Activated B cell treated with CpG ODN at 0.5 μM for 24 hours (primary cell): ENCODE measurements around the gene CCR3. TPM values are rescaled to one million over a fixed set of nuclear protein-coding genes. Genes with fewer than 3 reads are reported as not detected.

Experiments used
- ATAC-seq: fragments of 200-7000 bp; cut with Tn5 transposase; one replicate; pipeline ENCODE4 v1.10.0; 2021; ENCODE audit warnings: low read depth, mild to moderate bottlenecking, moderate library complexity
- CTCF ChIA-PET: fragments of 350-600 bp; sonication (Branson Sonifier 250); formaldehyde crosslinking; loops from one replicate; lab custom pipeline; 2021; ENCODE audit warnings: antibody characterized with exemption; lab: Charles Lee
- POLR2A ChIA-PET: fragments of 350-600 bp; sonication (Branson Sonifier 250); formaldehyde crosslinking; loops from one replicate; lab custom pipeline; 2021; ENCODE audit warnings: antibody characterized with exemption; lab: Charles Lee
- DNase-seq: peaks from one replicate; pipeline ENCODE4 v3.0.0; 2022
- H3K27ac Mint-ChIP-seq: one replicate; pipeline ENCODE4 v1.8.0; 2020; ENCODE audit warnings: mixed read lengths
- H3K27me3 Mint-ChIP-seq: one replicate; pipeline ENCODE4 v1.8.0; 2021; ENCODE audit warnings: mixed read lengths
- H3K36me3 Mint-ChIP-seq: one replicate; pipeline ENCODE4 v1.8.0; 2021; ENCODE audit warnings: low read depth, mixed read lengths
- H3K4me1 Mint-ChIP-seq: one replicate; pipeline ENCODE4 v1.8.0; 2021; ENCODE audit warnings: mixed read lengths
- H3K4me3 Mint-ChIP-seq: one replicate; pipeline ENCODE4 v1.8.0; 2020; ENCODE audit warnings: mild to moderate bottlenecking, mixed read lengths
- H3K9me3 Mint-ChIP-seq: one replicate; pipeline ENCODE4 v1.8.0; 2020; ENCODE audit warnings: mixed read lengths
- intact Hi-C: fragments of 100-400 bp; cut with micrococcal nuclease; formaldehyde crosslinking; loops from one replicate; pipeline ENCODE4 v1.15.1; 2024
- total RNA-seq: library from RNA; stranded (reverse); gene quantifications from 2 replicates; pipeline ENCODE4 v1.2.3, GENCODE V29; 2022
- TF ChIP-seq, protein P1 (sequence below): fragments of 200-600 bp; IDR thresholded peaks from one replicate; pipeline ENCODE4 v1.8.0; 2022; ENCODE audit warnings: antibody characterized with exemption, mild to moderate bottlenecking

The CCR3 gene
- total RNA-seq, 1 donor from 2014 or later = not detected

DNA sequence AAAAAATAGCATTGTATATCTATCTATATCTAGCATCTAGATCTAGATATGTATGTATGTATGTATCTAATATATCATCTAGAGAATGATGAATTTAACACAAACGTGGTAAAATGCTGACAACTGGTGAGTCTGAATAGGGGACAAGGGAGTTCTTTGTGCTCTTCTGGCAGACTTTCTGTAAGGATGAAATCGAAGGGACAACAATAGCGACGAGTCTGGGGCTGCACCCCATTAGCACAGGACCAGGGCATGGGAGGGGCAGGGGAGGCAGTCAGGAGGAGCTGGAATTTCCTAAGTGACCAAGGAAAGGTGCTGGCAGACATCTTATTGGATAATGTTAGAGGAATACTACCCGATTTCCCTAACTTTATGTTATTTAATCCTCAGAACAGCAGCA, 42.0 kb upstream of the CCR3 start:
- DNase-seq = no peak
- Mint-ChIP-seq H3K4me3 (no peak overlapping the region), H3K9me3 (peaks cover 3% of the 10 kb centered on the region), H3K27ac (no peak overlapping the region), H3K4me1 (peaks cover 6% of the 10 kb centered on the region), H3K36me3 (peaks cover 4% of the 10 kb centered on the region), H3K27me3 (no peaks in the 10 kb centered on the region)
- POLR2A ChIA-PET = no interaction called here
- intact Hi-C loops = no loop called here
- CTCF ChIA-PET = no interaction called here
- ATAC-seq = no peak
- TF ChIP-seq, protein P1, sequence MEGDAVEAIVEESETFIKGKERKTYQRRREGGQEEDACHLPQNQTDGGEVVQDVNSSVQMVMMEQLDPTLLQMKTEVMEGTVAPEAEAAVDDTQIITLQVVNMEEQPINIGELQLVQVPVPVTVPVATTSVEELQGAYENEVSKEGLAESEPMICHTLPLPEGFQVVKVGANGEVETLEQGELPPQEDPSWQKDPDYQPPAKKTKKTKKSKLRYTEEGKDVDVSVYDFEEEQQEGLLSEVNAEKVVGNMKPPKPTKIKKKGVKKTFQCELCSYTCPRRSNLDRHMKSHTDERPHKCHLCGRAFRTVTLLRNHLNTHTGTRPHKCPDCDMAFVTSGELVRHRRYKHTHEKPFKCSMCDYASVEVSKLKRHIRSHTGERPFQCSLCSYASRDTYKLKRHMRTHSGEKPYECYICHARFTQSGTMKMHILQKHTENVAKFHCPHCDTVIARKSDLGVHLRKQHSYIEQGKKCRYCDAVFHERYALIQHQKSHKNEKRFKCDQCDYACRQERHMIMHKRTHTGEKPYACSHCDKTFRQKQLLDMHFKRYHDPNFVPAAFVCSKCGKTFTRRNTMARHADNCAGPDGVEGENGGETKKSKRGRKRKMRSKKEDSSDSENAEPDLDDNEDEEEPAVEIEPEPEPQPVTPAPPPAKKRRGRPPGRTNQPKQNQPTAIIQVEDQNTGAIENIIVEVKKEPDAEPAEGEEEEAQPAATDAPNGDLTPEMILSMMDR = no peak

DNA sequence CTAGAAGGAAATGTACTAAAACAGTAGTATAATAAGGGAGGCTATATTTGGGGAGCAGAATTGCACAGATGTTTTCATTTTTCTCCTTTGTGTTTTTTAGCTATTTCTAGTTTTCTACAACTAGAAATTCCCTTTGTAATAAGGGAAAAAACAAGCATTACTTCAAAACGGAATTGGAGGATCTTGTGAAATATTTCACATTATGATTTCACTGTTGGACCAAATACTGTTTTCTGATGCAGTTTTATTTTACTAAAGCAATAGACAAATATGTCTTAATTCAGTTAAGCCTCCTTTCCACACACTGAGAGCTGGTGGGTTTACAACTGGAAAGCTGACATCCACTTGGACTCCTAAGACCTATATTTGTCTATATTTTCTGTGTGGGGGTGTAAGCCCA, 41.5 kb upstream of the CCR3 start:
- ATAC-seq (no peak), DNase-seq (no peak)
- peaks cover 11% of the 10 kb centered on the region for H3K4me1 Mint-ChIP-seq
- H3K27ac Mint-ChIP-seq = no peak overlapping the region
- peaks cover 4% of the 10 kb centered on the region for H3K36me3 Mint-ChIP-seq
- ChIA-PET CTCF (no interaction called here), POLR2A (no interaction called here)
- no peaks in the 10 kb centered on the region for H3K27me3 Mint-ChIP-seq
- TF ChIP-seq, protein P1 = no peak
- intact Hi-C loops = no loop called here
- peaks cover 3% of the 10 kb centered on the region for H3K9me3 Mint-ChIP-seq
- H3K4me3 Mint-ChIP-seq = no peak overlapping the region

DNA sequence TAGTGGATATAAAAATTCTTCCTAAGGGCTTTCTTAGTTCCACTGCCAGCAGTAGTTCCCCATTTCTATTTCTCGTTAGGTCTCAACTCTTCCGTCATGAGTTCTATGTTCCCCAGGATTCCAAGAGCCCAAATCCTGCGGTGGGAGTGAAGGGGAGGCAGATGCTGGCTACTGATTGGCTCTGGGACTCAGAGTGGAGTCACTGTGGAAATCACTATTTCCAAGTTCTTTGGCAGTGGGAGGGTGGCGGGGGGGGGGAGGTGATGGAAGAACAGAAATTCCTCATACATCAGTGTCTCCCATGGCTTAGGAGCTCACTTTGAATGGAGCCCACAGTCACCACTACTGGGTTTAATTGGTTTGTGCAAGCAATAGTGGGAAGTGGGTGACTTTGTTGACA, 39.7 kb upstream of the CCR3 start:
- TF ChIP-seq, protein P1 = no peak
- Mint-ChIP-seq H3K4me3 (no peak overlapping the region), H3K9me3 (peaks cover under 1% of the 10 kb centered on the region), H3K27me3 (no peaks in the 10 kb centered on the region), H3K4me1 (peaks cover 29% of the 10 kb centered on the region), H3K27ac (no peak overlapping the region), H3K36me3 (peaks cover 4% of the 10 kb centered on the region)
- ChIA-PET POLR2A (no interaction called here), CTCF (interaction anchor here (1.2 kb wide), 1 partner anchor 122 kb away, joined by 3 read pairs; no protein-coding TSS in a partner anchor)
- ATAC-seq (no peak), DNase-seq (no peak)
- intact Hi-C loops = no loop called here

DNA sequence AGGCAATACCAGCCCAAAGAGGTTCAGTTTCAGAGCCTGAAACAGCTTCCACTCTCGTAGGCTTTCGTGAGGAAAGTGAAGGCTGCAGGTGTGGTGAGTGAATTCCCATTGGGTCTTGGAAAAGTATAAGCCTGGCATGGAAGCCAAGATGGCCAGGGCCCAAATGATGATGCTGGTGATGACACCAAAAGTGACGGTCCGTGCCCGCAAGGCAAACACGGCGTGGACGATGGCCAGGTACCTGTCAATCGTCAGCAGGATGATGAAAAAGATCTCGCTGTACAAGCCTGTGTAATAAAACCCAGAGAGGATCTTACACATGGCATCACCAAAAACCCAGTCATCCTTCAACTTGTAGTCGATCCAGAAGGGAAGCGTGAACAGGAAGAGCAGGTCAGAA, 38.6 kb upstream of the CCR3 start:
- intact Hi-C loops = no loop called here
- DNase-seq (no peak), ATAC-seq (no peak)
- H3K27ac Mint-ChIP-seq = no peak overlapping the region
- peaks cover 4% of the 10 kb centered on the region for H3K36me3 Mint-ChIP-seq
- H3K4me3 Mint-ChIP-seq = no peak overlapping the region
- peaks cover 40% of the 10 kb centered on the region for H3K4me1 Mint-ChIP-seq
- POLR2A ChIA-PET = no interaction called here
- no peaks in the 10 kb centered on the region for H3K27me3 Mint-ChIP-seq
- no peaks in the 10 kb centered on the region for H3K9me3 Mint-ChIP-seq
- TF ChIP-seq, protein P1 = no peak
- CTCF ChIA-PET = no interaction called here

DNA sequence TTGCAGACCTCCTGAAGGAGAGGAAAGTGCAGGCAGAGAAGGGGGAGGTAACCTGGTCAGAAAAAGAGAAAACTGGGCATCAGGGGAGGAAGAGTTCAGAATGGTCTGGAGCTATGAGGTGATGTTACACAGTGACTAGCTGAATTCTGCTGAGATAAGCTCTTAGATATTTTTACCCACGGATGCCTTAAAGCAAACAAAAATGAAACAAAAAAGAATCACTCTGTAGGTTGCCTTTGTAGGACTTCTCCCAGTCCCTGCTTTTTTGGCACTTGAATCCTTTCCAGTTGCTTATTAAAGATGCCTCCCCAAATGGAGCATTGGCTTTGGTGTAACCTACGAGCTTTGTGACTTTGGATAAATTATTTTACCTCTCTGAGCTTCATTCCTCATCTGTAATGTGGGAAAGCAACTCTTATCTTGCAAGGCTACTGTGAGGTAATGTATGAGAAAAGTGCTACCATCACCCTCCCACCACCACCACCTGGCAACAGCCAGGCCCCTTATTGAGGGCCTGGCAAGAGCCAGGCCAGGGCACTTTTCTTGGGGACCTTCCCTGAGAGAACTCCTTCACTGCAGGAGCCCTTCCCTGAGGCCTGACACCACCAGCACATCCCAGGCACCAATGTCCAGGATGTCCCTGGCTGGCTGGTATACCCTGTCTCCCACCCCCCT, 36.8 kb upstream of the CCR3 start:
- ChIA-PET POLR2A (interaction anchor here (1.6 kb wide), 1 partner anchor 13 kb away, joined by 4 read pairs; no protein-coding TSS in a partner anchor), CTCF (interaction anchor here (0.5 to 2.1 kb wide), 5 partner anchors 11 to 165 kb away, joined by 3 to 5 read pairs (median 3); partner anchors contain the start of gene CCR5)
- H3K4me1 Mint-ChIP-seq = peaks cover 52% of the 10 kb centered on the region
- no peaks in the 10 kb centered on the region for H3K9me3 Mint-ChIP-seq
- ATAC-seq (no peak), DNase-seq (no peak)
- TF ChIP-seq, protein P1 = no peak
- no peaks in the 10 kb centered on the region for H3K27me3 Mint-ChIP-seq
- intact Hi-C loops = loop anchor here (5.0 kb wide), 1 partner anchor 38 kb away; no protein-coding TSS in a partner anchor
- H3K36me3 Mint-ChIP-seq = peaks cover 4% of the 10 kb centered on the region
- no peak overlapping the region for H3K4me3 Mint-ChIP-seq
- H3K27ac Mint-ChIP-seq = no peak overlapping the region
